ENCODE measurements around the gene SEC22B. TPM values are rescaled to one million over a fixed set of nuclear protein-coding genes. Genes with fewer than 3 reads are reported as not detected.
"Not testable (repeated sequence)": the region's sequence is repeated elsewhere in the genome, so short reads cannot be mapped to it uniquely, and the experiment has no call there.

Gene SEC22B
- total and polyA plus RNA-seq, 12 donors, result 18.0 to 59.8 (median 31.8) TPM

DNA sequence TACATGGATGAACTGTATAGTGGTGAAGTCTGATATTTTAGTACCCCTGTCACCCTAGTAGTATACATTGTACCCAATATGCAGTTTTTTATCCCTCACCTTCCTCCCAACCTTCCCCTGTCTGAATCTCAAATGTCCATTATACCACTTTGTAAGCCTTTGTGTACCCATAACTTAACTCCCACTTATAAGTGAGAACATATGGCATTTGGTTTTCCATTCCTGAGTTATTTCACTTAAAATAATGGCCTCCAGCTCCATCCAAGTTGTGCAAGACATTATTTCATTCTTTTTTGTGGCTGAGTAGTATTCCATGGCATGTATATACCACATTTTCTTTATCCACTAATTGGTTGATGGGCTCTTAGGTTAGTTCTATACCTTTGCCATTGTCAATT lies 42.4 kb downstream of the SEC22B start:
- H3K4me3 ChIP-seq; H3K36me3 ChIP-seq (replicated peaks in 1 of 2); H3K9me3 ChIP-seq (replicated peaks in 1 of 3); H3K27ac ChIP-seq; DNase-seq; H3K4me1 ChIP-seq (replicated peaks in 1 of 2); H3K27me3 ChIP-seq; intact Hi-C loops (cut with DNase I): not testable (repeated sequence)

GRCh38 chr1:120133228-120133927 lies 42.9 kb downstream of the SEC22B start:
- intact Hi-C loops (cut with DNase I), result no loop called here
- TF ChIP-seq, protein P1, sequence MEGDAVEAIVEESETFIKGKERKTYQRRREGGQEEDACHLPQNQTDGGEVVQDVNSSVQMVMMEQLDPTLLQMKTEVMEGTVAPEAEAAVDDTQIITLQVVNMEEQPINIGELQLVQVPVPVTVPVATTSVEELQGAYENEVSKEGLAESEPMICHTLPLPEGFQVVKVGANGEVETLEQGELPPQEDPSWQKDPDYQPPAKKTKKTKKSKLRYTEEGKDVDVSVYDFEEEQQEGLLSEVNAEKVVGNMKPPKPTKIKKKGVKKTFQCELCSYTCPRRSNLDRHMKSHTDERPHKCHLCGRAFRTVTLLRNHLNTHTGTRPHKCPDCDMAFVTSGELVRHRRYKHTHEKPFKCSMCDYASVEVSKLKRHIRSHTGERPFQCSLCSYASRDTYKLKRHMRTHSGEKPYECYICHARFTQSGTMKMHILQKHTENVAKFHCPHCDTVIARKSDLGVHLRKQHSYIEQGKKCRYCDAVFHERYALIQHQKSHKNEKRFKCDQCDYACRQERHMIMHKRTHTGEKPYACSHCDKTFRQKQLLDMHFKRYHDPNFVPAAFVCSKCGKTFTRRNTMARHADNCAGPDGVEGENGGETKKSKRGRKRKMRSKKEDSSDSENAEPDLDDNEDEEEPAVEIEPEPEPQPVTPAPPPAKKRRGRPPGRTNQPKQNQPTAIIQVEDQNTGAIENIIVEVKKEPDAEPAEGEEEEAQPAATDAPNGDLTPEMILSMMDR (IDR thresholded peaks at IDR 0.05), result no peak
- no peak for TF ChIP-seq POLR2A (IDR thresholded peaks at IDR 0.05)
- Histone ChIP-seq H3K9me3 (replicated peaks in 1 of 3) (no peaks in the 10 kb centered on the region), H3K27ac (no peak overlapping the region), H3K4me3 (no peak overlapping the region), H3K4me1 (replicated peaks in 1 of 2) (no peaks in the 10 kb centered on the region), H3K36me3 (replicated peaks in 1 of 2) (no peaks in the 10 kb centered on the region), H3K27me3 (peaks cover 4% of the 10 kb centered on the region)
- no peak for DNase-seq
- WGBS, 4 donors, result 91 to 95% (median 92%) methylated on average over 2 of the region's 2 CpGs

DNA sequence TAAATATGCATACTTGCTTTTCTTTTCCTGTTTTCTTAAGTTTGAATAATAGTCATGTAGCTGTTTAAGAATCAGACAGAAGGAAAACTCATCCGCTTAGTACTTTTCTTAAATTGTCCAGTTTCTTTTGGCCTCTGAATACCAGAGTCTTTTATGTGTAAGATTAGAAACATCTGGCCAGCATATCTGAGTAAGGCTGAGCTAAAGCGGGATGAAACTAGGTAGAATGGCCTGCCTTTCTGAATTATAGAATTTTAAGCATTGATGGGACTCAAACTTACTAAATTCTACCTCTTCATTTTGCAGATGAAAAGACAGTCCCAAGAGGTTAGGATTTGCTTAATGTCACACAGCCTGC lies 43.9 kb downstream of the SEC22B start:
- H3K27ac ChIP-seq; intact Hi-C loops (cut with DNase I); H3K4me3 ChIP-seq: not testable (repeated sequence)

GRCh38 chr1:120131611-120132405 lies 44.5 kb downstream of the SEC22B start:
- H3K27me3 ChIP-seq; intact Hi-C loops (cut with DNase I); H3K4me1 ChIP-seq (replicated peaks in 1 of 2); H3K9me3 ChIP-seq (replicated peaks in 1 of 3); H3K27ac ChIP-seq; H3K4me3 ChIP-seq; H3K36me3 ChIP-seq (replicated peaks in 1 of 2): not testable (repeated sequence)
- 30 to 53% (median 42%) methylated on average over 3 to 9 of the region's 10 CpGs for WGBS, 4 donors
- peak; percentile 38 to 68 (median 47) for DNase-seq

More for the DNA sequence above, 43.9 kb downstream of the SEC22B start:
- not testable (repeated sequence) for H3K36me3 ChIP-seq (replicated peaks in 1 of 2); DNase-seq; H3K9me3 ChIP-seq (replicated peaks in 1 of 3); H3K4me1 ChIP-seq (replicated peaks in 1 of 2); H3K27me3 ChIP-seq
- WGBS, 4 donors, result 65 to 82% (median 79%) methylated on average over 2 of the region's 2 CpGs

DNA sequence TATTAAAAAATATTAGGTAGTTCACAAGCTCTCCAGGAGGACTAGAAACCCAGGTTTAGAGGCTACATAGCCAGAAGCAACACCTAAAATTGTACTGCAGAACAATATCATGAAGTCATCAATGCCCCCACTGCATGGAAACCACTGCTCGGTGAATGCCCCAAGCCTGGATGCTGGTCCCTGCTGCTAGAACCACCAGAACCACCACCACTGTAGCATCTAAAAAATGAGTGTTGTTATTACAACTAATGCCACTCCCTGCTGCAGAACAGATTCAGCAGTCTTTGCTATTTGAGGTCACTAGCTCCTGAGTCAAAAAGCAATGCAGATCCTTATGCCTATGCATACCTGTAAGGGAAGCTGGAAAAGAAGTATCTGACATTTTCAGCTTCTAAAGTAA lies 48.4 kb downstream of the SEC22B start:
- H3K27ac ChIP-seq; H3K9me3 ChIP-seq (replicated peaks in 1 of 3); intact Hi-C loops (cut with DNase I); H3K27me3 ChIP-seq; DNase-seq; H3K36me3 ChIP-seq (replicated peaks in 1 of 2); H3K4me1 ChIP-seq (replicated peaks in 1 of 2); H3K4me3 ChIP-seq: not testable (repeated sequence)
- 92 to 95% (median 92%) methylated on average over 1 of the region's 1 CpG; no CpG with 5 or more reads in 1 of the 4 donors for WGBS, 4 donors

DNA sequence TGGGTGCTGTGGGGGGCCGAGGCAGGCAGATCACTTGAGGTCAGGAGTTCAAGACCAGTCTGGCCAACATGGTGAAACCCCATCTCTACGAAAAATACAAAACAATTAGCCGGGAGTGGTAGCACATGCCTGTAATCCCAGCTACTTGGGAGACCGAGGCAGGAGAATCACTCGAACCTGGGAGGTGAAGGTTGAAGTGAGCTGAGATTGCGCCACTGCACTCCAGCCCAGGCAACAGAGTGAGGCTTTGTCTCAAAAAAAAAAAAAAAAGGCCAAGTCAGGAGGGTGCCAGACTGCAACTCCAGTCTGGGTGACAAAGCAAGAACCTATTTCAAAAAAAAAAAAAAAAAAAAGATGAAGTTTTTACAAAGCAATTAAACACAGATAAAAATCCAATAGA lies 50.1 kb downstream of the SEC22B start:
- not testable (repeated sequence) for H3K36me3 ChIP-seq (replicated peaks in 1 of 2)
- 71 to 100% (median 82%) methylated on average over 1 to 3 of the region's 6 CpGs for WGBS, 4 donors

GRCh38 chr1:120124628-120125027 lies 51.7 kb downstream of the SEC22B start:
- H3K4me3 ChIP-seq; intact Hi-C loops (cut with DNase I): not testable (repeated sequence)
- WGBS, 4 donors, result 55 to 73% methylated on average over 1 of the region's 1 CpG; no CpG with 5 or more reads in 2 of the 4 donors

More for the DNA sequence above, 50.1 kb downstream of the SEC22B start:
- H3K4me3 ChIP-seq; H3K27me3 ChIP-seq; intact Hi-C loops (cut with DNase I); H3K27ac ChIP-seq; DNase-seq; H3K4me1 ChIP-seq (replicated peaks in 1 of 2); H3K9me3 ChIP-seq (replicated peaks in 1 of 3): not testable (repeated sequence)

GRCh38 chr1:120123813-120124510 lies 52.4 kb downstream of the SEC22B start:
- DNase-seq; H3K9me3 ChIP-seq (replicated peaks in 1 of 3); intact Hi-C loops (cut with DNase I); H3K36me3 ChIP-seq (replicated peaks in 1 of 2); H3K27ac ChIP-seq; H3K4me1 ChIP-seq (replicated peaks in 1 of 2); H3K4me3 ChIP-seq; H3K27me3 ChIP-seq: not testable (repeated sequence)
- 85 to 88% (median 87%) methylated on average over 4 of the region's 4 CpGs for WGBS, 4 donors

More at GRCh38 chr1:120124628-120125027, 51.7 kb downstream of the SEC22B start:
- not testable (repeated sequence) for H3K27ac ChIP-seq; H3K27me3 ChIP-seq; DNase-seq; H3K36me3 ChIP-seq (replicated peaks in 1 of 2); H3K4me1 ChIP-seq (replicated peaks in 1 of 2); H3K9me3 ChIP-seq (replicated peaks in 1 of 3)

DNA sequence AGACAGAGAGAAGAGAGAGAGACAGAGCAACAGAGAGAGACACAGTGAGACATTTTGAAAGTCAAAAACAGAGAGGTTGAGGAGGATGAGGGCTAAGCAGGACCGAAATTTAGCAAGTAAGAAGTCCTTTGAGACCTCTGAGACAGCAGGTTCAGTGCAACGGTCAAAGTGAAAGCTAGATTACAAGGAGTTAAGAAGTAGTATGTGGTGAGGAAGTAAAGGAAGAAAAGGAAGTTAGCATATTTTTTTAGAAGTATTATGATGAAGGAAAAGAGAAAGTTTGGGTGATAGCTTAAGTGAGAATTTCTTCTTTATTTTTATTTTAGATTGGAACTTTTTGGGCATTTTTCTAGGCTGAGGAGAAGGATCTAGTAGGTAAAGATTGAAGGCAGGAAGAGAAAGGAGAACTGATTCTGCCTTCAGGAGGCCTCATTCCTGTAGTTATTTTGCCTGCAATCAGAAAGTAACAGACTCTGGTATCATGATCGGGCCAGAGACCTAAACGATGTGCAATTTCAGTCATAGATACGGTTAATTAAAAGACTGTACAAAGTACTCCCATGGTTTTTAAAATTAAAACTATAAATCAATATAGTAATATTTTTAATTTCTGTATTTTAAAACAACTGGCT lies 53.9 kb downstream of the SEC22B start:
- H3K9me3 ChIP-seq (replicated peaks in 1 of 3); H3K27me3 ChIP-seq; H3K36me3 ChIP-seq (replicated peaks in 1 of 2); H3K4me3 ChIP-seq; DNase-seq; H3K4me1 ChIP-seq (replicated peaks in 1 of 2); intact Hi-C loops (cut with DNase I); H3K27ac ChIP-seq: not testable (repeated sequence)
- WGBS, 4 donors, result 67 to 94% (median 72%) methylated on average over 1 to 2 of the region's 5 CpGs

Data from adrenal gland (tissue), 12 donors.